HG02759 (cell line): Measurements from ENCODE around the gene USP30.
"Not testable (repeated sequence)": the region's sequence is repeated elsewhere in the genome, so short reads cannot be mapped to it uniquely, and the experiment has no call there.

Source experiments
- ATAC-seq: cut with Tn5 transposase; IDR thresholded peaks from one replicate; pipeline ENCODE4 v1.9.1; 2021; ENCODE audit warnings: mild to moderate bottlenecking, moderate library complexity; ENCODE audit not compliant: unreplicated experiment

USP30 gene, protein sequence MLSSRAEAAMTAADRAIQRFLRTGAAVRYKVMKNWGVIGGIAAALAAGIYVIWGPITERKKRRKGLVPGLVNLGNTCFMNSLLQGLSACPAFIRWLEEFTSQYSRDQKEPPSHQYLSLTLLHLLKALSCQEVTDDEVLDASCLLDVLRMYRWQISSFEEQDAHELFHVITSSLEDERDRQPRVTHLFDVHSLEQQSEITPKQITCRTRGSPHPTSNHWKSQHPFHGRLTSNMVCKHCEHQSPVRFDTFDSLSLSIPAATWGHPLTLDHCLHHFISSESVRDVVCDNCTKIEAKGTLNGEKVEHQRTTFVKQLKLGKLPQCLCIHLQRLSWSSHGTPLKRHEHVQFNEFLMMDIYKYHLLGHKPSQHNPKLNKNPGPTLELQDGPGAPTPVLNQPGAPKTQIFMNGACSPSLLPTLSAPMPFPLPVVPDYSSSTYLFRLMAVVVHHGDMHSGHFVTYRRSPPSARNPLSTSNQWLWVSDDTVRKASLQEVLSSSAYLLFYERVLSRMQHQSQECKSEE

DNA sequence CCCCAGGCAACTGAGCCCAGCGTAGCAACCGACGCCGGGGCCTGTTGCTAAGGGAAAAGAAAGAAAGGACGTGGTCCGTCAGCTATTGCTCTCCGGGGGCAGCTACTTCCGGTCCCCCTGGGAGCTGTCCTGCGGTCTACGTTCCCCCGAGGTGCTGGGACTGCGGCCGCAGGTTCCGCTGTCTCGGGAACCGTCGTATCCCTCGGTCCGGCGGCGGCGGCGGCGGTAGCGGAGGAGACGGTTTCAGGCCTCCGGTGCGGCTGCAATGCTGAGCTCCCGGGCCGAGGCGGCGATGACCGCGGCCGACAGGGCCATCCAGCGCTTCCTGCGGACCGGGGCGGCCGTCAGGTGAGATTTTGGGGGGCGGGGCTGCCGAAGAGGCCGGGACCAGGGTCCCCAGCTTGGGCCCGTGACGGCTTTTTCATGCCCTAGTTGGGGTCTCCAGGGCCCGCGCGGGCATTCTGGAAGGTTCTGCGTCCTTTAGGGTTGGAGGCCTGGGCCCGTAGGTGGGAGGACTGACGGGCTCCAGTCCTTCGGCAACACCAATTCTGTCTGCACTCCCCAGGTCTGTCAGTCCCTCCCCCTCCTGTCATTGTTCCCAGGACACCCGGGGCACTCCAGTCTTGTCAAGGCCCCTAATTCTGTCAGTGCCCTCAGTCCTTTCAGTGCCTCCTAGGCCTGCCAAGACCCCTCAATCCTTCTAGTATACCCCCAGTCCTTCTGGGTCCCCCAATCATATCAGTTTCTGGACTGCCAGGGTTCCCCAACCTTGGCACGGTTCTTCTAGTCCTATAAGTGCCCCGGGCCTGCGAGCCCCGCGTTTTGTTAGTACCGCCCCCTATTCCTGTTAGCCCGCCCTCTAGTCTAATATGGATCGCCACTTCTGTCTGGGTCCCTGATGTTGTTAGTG, at the start of gene USP30:
TSS of gene USP30 (plus strand) at position 163 of the 910 bp plus-strand sequence. CDS start at position 266, 103 bp downstream.
- ATAC-seq = peak; percentile 78

DNA sequence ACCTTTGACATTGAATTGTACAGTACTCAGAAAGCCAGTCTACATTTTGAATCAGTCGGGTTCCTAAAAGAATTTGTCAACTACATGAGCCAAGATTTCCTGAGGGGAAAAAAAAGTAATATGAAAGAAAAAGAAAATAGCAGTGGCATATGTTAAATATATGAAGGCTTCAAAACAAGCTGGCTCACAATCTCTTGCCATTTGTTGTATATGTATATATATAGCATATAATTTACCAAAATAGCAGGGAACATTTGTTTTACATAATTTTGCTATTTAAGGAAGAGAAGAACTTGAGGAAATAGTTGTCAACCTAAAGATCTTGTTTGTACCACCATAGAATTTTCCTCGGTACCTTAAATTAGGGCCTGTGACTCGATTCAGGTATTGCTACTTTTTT, 48.4 kb upstream of the USP30 start:
- no peak for ATAC-seq

DNA sequence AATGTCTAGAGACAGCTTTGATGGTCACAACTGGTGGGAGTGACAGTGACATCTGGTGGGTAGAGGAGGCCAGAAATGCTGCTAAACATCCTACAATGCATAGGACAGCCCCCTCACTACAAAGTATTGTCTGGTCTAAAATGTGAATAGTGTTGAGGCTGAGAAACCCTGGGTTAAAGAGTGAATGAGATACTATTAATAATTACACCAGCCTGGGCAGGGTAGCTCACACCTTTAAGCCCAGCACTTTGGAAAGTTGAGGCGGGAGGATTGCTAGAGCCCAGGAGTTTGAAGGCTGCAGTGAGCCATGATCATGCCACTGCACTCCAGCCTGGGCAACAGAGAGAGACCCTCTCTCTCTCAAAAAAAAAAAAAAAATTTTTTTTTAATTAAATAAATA, 42.6 kb upstream of the USP30 start:
- no peak for ATAC-seq

DNA sequence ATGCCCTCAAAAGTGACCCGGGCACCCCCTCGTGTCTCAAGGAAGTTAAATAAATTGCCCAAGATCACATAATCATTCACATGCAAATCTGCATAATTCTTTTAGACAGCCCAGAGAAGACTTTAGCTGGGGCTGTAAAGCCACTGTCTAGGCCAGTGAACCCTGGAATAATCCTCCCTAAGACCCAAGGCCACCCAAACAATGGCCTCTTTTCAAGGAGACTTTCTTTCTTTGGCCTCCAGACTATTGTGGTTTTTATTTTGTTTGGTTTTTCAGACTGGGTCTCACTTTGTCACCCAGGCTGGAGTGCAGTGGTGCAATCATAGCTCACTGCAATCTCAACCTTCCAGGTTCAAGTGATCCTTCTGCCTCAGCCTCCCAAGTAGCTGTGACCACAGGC, 42.1 kb upstream of the USP30 start:
- ATAC-seq = no peak

DNA sequence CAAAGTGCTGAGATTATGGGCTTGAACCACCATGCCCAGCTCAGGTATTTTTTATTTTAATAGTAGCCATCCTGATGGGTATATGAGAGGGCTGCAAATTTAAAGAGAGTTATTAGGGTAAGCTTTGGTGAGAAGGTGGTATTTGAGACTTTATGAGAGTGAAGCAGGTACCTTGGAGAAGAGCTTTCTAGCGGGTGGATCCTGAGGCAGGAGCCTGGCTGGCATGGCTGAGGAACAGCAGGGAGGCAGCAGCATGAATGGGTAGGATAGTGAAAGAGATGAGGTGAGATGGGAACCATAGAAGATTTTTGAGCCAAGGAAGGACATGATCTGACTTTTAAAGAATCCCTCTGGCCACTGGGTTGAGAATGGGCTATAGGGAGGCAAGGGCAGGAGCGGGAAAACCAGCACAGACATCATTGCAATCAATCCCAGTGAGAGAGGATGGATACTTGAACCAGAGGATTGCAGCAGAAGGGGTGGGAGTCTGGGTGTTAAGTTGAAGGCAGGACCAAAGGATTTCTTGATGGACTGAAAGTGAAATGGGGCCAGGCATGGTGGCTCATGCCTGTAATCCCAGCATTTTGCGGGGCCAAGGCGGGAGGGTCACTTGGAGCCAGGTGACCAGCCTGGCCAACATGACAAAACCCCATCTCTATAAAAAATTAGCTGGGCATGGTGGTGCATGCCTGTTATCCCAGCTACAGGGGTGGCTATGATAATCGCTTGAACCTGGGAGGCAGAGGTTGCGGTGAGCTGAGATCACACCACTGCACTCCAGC, 37.2 kb upstream of the USP30 start:
- ATAC-seq = no peak

DNA sequence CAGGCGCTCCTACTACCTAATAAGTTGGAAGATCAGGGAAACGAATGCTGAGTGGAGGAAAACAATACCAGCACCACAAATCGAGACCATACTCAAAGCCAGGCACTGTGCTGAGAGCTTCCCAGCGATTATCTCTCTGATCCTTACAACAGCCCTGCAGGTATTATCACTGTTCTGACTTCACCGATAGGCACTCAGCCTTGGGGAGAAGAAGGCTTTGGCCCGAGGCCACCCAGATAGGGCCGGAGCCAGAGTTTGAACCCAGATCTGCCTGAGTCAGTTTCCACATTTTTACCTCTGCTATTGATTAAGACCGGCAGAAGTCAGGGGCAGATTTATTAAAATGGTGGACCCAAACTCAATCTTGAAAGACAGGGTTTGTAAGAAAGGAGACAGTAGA, 36.4 kb upstream of the USP30 start:
- no peak for ATAC-seq

DNA sequence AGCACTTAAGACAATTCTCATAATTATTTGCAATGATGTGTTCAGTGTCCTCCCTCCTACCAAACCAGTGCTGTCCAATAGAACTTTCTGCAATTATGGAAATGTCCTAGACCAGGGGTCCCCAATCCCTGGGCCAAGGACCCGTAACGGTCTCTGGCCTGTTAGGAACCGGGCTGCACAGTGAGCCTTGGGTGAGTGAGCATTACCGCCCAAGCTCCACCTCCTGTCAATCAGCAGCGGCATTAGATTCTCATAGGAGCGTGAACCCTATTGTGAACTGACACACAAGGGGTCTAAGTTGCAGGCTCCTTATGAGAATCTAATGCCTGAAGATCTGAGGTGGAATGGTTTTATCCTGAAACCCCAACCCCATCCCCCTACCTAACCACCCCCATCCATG, 35.4 kb upstream of the USP30 start:
- ATAC-seq = no peak

DNA sequence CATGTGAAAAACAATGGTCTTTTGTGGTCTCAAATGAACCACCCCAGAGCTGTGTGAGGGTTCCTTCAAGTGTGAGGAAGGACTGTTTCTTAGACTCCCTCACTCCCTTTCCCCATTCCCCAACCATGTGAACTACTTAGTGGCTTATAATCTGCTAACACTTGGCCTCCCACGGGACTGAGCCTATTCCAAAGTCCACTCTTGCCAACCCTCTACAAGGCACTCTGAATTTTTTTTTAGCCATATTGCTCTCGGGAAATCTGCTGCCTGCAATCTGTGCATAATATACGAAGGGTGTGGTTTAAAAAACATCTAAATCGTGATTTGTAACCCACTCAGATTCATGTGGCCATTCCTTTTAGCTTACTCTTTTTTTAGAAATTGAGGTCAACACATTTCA, 34.1 kb upstream of the USP30 start:
- ATAC-seq = no peak

DNA sequence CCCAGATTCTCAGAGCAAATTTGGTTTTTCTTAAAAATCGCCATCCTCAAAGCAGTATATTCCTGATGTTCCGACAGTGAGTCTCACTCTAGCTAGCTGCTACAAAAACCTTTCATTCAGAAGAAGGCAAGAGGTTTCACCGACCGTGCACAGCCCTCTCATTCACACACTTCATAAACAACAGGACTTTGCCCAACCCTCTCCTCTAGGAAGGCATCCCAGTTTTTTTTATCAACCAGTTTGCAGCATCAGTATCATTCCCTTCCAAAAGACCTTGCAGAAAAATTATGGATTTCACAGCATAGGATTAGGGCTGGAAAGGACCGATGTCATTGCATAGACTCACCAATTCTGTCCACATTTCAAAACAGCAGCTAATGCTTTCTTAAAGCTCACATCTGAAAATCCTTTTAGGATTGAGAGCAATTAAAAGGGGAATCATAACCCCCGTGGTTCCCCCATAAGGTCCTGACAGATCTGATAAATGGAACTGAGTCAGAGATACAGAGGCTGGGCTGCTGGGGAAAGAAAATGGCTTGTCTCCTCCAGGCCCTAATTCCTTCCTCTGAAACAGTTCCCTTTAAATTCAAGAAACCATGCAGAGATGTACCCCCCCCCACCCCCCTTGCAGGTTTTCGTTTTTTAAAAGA, 32.1 kb upstream of the USP30 start:
- no peak for ATAC-seq

DNA sequence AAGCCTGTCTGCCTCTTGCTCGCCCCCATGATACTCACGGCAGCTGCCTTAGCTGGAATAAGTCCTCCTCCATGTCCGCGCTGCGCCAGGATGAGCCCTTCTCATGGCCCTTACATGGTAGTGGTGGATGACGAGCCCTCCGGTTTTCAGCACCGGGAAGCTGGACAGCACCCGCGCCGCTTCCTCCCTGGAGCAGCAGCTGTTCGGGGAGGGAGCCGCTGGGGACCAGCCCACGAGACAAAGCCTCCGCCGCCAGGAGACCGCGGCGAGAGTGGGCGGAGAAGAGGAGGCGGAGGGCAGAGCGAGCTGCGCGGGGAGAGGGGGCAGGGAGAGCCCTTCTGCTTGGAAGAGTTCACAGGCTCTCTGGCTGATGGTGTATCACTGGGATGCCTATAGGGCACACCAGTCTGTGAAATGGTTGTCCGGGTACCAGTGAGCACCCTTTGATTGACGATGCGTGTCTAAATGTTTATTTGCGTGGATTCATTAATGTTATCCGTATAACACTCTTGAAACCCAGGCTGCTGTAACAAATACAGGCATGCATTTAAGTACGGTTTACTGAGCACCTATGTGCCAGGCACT, 31.5 kb upstream of the USP30 start, which contains the start of gene SVOP:
TSS of gene SVOP (minus strand) at position 273 of the 585 bp plus-strand sequence. CDS start at position 73, 200 bp downstream.
- no peak for ATAC-seq

DNA sequence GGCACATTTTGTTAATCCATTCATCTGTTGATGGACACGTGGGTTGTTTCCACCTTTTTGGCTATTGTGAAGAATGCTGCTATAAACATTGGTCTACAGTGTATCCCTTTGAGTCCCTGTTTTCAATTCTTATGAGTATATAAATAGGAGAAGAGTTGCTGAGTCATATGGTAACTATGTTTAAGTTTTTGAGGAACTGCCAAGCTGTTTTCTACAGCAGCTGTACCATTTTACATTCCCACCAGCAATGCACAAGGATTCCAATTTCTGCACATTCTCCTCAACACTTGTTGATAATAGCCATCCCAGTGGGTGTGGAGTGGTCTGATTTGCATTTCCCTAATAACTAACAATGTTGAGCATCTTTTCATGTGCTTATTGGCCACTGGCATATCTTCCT, 24.6 kb upstream of the USP30 start:
- ATAC-seq = no peak

DNA sequence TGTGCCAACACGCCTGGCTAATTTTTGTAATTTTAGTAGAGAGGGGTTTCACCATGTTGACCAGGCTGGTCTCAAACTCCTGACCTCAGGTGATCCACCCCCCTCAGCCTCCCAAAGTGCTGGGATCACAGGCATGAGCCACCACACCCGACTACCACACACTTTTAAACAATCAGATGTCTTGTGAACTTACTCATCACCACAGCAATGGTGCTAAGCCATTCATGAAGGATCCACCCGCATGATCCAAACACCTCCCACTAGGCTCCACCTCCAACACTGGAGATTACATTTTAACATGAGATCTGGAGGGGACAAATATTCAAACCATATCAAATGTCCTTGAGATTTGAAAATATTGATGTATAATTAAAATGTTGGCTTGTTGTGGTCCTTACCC, 23.8 kb upstream of the USP30 start:
- not testable (repeated sequence) for ATAC-seq

DNA sequence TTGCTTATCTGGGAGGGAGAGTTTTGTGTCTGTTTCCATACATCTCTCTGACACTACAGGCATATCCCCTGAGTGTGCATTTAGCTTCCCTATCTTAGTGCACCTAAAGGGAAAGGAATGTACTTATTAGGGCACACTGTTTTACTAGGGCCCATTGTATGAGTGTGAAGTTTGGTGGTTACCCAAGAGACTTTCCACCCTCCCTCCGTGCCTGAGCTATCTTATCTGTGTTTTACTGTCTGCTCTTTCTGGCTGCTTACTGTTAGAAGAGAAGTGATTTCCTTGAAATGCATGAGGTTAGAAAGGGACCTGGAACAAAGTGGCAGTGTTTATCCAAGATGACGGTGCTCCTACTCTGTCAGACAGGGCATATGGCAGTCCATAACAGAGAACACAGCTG, 23.0 kb upstream of the USP30 start:
- ATAC-seq = no peak

DNA sequence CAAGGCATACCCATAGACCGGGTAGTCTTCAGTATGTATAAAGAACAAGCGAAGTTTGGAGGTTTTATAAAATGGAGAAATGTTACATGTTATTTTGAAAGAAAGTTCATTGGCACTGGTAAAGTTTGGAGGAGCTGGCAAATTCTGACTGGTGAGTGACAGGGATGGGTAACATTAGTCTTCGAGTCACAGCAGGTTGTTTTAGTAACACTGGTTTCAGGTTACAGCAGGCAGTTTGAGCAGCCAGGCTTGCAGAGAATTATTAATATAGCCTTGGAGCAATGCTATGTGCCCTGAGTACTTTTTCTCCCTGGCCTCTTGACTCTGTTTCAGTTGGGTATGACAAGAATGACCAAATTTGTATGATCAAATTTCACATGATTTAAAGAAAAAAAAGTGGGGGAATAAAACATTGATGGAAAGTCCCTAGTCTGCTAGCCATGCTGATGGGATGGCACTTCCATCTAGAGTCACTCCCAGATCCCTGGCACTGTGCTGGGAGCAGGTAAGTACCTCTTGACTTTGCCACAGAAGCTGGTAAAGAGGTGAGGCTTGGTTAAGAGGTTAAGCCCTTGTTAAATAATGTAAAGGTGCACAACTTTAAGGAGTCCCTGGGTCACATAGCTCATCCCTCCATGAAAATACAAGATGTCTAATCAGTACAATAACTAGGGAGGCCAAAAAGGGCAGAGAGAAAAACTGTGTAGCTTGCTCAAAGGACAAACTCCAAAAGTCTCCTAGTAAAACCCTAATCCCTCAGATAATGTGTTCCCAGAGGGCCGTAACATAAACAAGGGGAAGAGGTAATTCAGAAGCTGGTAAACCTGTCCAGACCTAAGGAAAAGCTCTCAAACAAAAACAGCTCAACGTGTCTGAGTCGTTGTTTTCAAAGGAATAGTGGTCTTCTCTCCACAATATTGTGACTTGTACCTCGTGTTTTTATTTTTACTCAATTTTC, 18.9 kb upstream of the USP30 start:
- no peak for ATAC-seq

DNA sequence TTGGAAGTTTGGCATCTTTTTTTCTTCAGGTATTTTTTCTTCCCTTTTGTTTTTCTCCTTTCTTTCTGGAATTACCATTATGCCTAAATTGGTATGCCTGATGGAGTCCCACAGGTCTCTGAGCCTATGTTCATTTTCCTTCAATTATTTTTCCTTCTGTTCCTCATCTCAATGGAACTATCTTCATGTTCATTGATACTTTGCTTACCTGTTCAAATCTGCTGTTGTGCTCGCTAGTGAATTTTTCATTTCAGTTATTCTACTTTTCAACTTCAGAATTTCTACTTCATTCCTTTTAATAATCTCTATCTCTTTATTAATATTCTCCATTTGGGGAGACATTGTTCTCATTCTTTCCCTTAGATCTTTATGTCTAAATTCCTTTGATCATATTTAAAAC, 15.4 kb upstream of the USP30 start:
- ATAC-seq = no peak

DNA sequence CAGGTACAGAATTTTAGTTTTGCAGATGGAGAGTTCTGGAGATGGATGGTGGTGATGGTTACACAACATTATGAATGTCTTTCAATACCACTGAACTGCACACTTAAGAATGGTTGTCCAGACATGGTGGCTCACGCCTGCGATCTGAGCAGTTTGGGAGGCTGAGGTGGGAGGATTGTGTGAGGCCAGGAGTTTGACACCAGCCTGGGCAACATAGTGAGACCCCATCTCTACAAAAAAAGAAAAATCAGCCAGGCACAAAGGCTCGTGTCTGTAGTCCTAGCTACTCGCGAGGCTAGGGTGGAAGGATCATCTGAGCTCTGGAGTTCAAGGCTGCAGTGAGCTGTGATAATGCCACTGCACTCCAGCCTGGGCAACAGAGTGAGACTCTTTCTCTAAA, 8.1 kb upstream of the USP30 start:
- no peak for ATAC-seq

DNA sequence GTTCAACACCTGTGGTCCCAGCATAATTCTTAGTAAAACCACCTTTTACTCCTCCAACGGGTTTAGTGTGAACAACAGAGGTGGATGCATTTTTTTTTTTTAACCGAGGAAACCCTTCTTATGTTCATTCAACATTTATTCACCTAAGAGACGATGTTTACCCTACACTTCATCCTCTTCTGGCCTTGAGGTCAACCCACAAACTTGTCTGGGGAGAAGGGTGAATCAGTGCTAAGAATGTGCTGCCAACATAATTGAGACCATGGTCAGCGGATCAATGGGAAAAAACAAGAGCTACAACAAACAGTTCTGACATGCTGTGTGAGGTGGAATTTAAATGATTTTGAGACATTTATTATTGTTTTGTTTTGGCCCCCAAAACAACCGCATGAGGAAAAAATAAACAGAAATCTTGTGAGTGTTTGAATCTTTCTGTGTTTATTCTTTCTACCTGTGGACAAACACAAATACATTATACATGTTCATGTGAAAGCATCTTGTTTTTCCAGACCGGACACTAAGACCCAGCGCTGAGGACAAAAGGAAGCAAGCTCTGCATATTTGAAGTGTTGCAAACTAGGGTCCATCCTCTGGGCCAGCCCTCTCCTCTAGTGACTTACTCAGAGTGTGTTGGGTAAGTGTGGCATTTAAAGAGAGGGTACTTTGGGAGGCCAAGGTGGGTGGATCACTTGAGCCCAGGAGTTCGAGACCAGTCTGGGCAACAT, 5.1 kb upstream of the USP30 start:
- no peak for ATAC-seq

DNA sequence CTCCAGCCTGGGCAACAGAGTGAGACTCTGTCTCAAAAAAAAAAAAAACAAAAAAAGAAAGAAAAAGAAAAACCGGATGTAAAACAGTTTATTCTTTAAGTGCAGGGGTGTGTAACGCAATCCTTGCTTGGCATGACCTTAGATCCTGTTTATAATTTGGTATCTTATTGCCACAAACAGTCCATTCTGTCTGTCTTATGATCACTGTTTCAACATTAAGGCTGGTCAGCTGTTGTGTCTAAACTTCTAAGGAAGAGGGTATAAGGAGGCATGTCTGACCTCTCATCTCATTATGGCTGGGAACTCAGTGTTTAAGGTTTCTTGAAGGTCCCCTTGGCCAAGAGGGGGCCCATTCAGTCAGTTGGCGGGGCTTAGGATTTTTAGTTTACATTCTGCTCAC, 3.7 kb upstream of the USP30 start:
- ATAC-seq = not testable (repeated sequence)
